Chondrocyte (in vitro differentiated cells): ENCODE data around the gene ATXN2L. TPM values are rescaled to one million over a fixed set of nuclear protein-coding genes. Genes with fewer than 3 reads are reported as not detected.
A peak's percentile ranks its signal among the peaks of the same experiment; 100 is the strongest.
"Not testable (repeated sequence)": the region's sequence is repeated elsewhere in the genome, so short reads cannot be mapped to it uniquely, and the experiment has no call there.

Source experiments
- DNase-seq: peaks from one replicate; pipeline ENCODE4 v3.0.0; 2021; ENCODE audit warnings: mixed read lengths, low spot score
- H3K27ac Mint-ChIP-seq: one replicate; pipeline ENCODE4 v1.8.0; 2021; ENCODE audit warnings: mild to moderate bottlenecking, moderate library complexity, mixed read lengths; ENCODE audit not compliant: unreplicated experiment
- H3K27me3 Mint-ChIP-seq: 2 replicates; pipeline ENCODE4 v1.8.0; 2021; ENCODE audit warnings: low read depth, mixed read lengths
- H3K36me3 Mint-ChIP-seq: 2 replicates; pipeline ENCODE4 v1.8.0; 2021; ENCODE audit warnings: low read depth, mixed read lengths
- H3K4me1 Mint-ChIP-seq: 2 replicates; pipeline ENCODE4 v1.8.0; 2021; ENCODE audit warnings: low read depth, mild to moderate bottlenecking, mixed read lengths
- H3K4me3 Mint-ChIP-seq: one replicate; pipeline ENCODE4 v1.8.0; 2021; ENCODE audit warnings: mild to moderate bottlenecking, moderate library complexity, mixed read lengths; ENCODE audit not compliant: unreplicated experiment
- H3K9me3 Mint-ChIP-seq: 2 replicates; pipeline ENCODE4 v1.8.0; 2021; ENCODE audit warnings: low read depth, mixed read lengths
- CTCF ChIP-seq: fragments of 200-600 bp; sonication (generic); IDR thresholded peaks from 2 replicates; pipeline ENCODE4 v1.5.0; 2021; ENCODE audit warnings: antibody characterized with exemption, mild to moderate bottlenecking, moderate library complexity
- total RNA-seq: library from RNA; stranded (reverse); gene quantifications from 3 replicates; pipeline ENCODE4 v1.2.1, GENCODE V29; 2021

ATXN2L gene
- total RNA-seq, 1 donor from 2014 or later = 185 TPM

GRCh38 chr16:28879841-28880588 is 57.2 kb downstream of the ATXN2L start:
- no peaks in the 10 kb centered on the region for H3K9me3 Mint-ChIP-seq
- no peaks in the 10 kb centered on the region for H3K27me3 Mint-ChIP-seq
- H3K27ac Mint-ChIP-seq = no peak overlapping the region
- H3K4me3 Mint-ChIP-seq = peak overlapping the region; percentile 82
- TF ChIP-seq CTCF = no peak
- peak; percentile 94 for DNase-seq
- H3K4me1 Mint-ChIP-seq = peaks cover 6% of the 10 kb centered on the region
- no peaks in the 10 kb centered on the region for H3K36me3 Mint-ChIP-seq

- no peak overlapping the region for H3K27ac Mint-ChIP-seq
Observed at GRCh38 chr16:28880589-28880915, 57.8 kb downstream of the ATXN2L start.

GRCh38 chr16:28880955-28881354 is 58.2 kb downstream of the ATXN2L start:
- Mint-ChIP-seq H3K27me3 (no peaks in the 10 kb centered on the region), H3K4me3 (peak overlapping the region; percentile 40), H3K4me1 (peaks cover 6% of the 10 kb centered on the region), H3K36me3 (no peaks in the 10 kb centered on the region), H3K27ac (no peak overlapping the region), H3K9me3 (no peaks in the 10 kb centered on the region)
- TF ChIP-seq CTCF = no peak
- no peak for DNase-seq

More at GRCh38 chr16:28880589-28880915, 57.8 kb downstream of the ATXN2L start:
- Mint-ChIP-seq H3K4me3 (peak overlapping the region; percentile 40), H3K27me3 (no peaks in the 10 kb centered on the region), H3K9me3 (no peaks in the 10 kb centered on the region), H3K4me1 (peaks cover 6% of the 10 kb centered on the region), H3K36me3 (no peaks in the 10 kb centered on the region)
- TF ChIP-seq CTCF = no peak
- DNase-seq = no peak

GRCh38 chr16:28881565-28881964 is 58.8 kb downstream of the ATXN2L start:
- not testable (repeated sequence) for H3K27ac Mint-ChIP-seq, H3K27me3 Mint-ChIP-seq, H3K4me1 Mint-ChIP-seq, H3K4me3 Mint-ChIP-seq, H3K9me3 Mint-ChIP-seq, DNase-seq, H3K36me3 Mint-ChIP-seq

- DNase-seq = no peak
- no peak overlapping the region for H3K4me3 Mint-ChIP-seq
- no peaks in the 10 kb centered on the region for H3K9me3 Mint-ChIP-seq
- no peaks in the 10 kb centered on the region for H3K36me3 Mint-ChIP-seq
- no peak for TF ChIP-seq CTCF
- no peaks in the 10 kb centered on the region for H3K27me3 Mint-ChIP-seq
- no peak overlapping the region for H3K27ac Mint-ChIP-seq
- H3K4me1 Mint-ChIP-seq = peaks cover 6% of the 10 kb centered on the region
Observed at GRCh38 chr16:28882551-28883160, 59.9 kb downstream of the ATXN2L start.
